H1 (cell line): ENCODE measurements around the gene KCTD11. TPM values are rescaled to one million over a fixed set of nuclear protein-coding genes. Genes with fewer than 3 reads are reported as not detected.

Source experiments
- BACH1 ChIP-seq: IDR thresholded peaks from 2 replicates; pipeline ENCODE4 v1.6.1; 2012; ENCODE audit warnings: low read length, improper control_type of control experiment
- SRF ChIP-seq: IDR thresholded peaks from 2 replicates; pipeline ENCODE4 v1.6.1; 2011; ENCODE audit warnings: mild to moderate bottlenecking, low read depth, low read length, moderate library complexity
- polyA plus RNA-seq, 7 experiments: library from polyadenylated mRNA; depleted of rRNA in 3 of 7; stranded (reverse) in 5 of 7; unstranded in 2 of 7; fragments of >200 nt in 5 of 7; fragments of 200-250 nt in 2 of 7; gene quantifications; 1 replicate in 5 of 7; 2 replicates in 1 of 7; 4 replicates in 1 of 7; pipeline versions ENCODE4 v1.2.1 to v1.2.3, GENCODE V29; 2011 to 2013; ENCODE audit warnings: missing spikeins in 2 of 7, mixed read lengths in 2 of 7
- total RNA-seq: library from RNA; stranded (reverse); fragmentation: NEBNext Ultra II Directional; extraction: Animal tissue kit (Norgen Biotek cat#: 25700); gene quantifications from 2 replicates; pipeline ENCODE4 v1.2.1, GENCODE V29; 2021
- TF ChIP-seq, protein P1 (sequence below), 3 experiments: IDR thresholded peaks; 1 replicate in 2 of 3; 2 replicates in 1 of 3; pipeline versions ENCODE4 v1.5.1 to v1.6.1; 2011; ENCODE audit warnings: low read length in 3 of 3, mild to moderate bottlenecking in 3 of 3, inconsistent platforms in 2 of 3, low read depth in 1 of 3, moderate library complexity in 1 of 3; ENCODE audit not compliant: insufficient read depth in 1 of 3; ENCODE audit errors: control extremely low read depth in 1 of 3
- TF ChIP-seq, protein P2 (sequence below): IDR thresholded peaks from 2 replicates; pipeline ENCODE4 v1.6.1; 2012; ENCODE audit warnings: inconsistent platforms

KCTD11 gene
- total and polyA plus RNA-seq, 2 of the 8 experiments (the other 6 are each of a cell fraction or from before 2014, with no cell fraction given) = 8.6 to 9.2 TPM

DNA sequence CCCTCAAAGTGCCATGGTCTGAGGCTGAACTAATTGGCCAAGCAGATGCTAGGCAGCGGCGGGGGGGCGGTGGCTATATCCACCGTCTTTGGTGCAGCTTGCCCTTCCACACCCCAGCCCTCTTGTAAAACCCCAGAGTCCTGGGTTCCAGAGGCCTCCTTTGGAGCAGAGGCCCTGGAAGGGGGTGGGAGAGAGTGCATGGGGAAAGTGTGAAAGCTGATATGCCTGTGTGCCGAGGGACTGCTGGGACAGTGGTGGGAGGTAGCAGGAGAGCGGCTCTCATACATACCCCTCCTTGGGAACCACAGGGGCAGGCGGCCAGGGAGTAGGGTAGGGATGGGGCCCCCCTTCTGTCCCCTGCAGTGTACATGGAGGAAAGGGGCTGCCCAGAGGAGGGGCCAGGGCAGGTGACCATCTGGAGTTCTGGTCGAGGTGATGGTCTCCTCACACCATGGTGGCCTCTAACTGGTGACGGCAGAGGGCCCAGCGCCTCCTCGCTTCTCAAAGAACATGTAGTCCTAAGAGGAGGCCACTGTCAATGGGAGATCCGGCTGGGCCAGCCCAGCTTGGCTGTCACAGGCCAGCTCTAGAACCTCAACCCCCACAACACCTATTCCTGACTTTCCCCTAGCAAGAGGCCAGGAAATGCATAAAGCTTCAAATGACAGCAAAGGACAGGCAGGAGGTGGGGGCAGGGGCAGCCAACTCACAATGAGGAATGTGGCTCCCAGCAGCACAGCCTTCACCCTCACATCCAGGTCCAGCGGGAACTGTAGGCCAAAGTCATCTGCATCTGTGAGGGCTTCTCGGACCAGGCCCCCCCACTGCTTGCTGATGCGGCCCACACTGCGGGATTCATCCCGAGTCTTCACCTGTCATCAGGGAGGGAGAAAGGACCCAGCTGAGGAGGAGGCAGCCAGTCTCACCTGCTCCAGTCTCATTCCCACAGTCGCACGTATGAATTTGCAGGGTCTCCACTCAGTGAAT, 38.3 kb downstream of the KCTD11 start (continued):
- TF ChIP-seq, protein P1, sequence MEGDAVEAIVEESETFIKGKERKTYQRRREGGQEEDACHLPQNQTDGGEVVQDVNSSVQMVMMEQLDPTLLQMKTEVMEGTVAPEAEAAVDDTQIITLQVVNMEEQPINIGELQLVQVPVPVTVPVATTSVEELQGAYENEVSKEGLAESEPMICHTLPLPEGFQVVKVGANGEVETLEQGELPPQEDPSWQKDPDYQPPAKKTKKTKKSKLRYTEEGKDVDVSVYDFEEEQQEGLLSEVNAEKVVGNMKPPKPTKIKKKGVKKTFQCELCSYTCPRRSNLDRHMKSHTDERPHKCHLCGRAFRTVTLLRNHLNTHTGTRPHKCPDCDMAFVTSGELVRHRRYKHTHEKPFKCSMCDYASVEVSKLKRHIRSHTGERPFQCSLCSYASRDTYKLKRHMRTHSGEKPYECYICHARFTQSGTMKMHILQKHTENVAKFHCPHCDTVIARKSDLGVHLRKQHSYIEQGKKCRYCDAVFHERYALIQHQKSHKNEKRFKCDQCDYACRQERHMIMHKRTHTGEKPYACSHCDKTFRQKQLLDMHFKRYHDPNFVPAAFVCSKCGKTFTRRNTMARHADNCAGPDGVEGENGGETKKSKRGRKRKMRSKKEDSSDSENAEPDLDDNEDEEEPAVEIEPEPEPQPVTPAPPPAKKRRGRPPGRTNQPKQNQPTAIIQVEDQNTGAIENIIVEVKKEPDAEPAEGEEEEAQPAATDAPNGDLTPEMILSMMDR (IDR thresholded peaks at IDR 0.05; ENCODE audit: control extremely low read depth in 1 of 3, insufficient read depth in 1 of 3, low read depth in 1 of 3, low read length in 3 of 3) = no peak
- TF ChIP-seq, protein P2, sequence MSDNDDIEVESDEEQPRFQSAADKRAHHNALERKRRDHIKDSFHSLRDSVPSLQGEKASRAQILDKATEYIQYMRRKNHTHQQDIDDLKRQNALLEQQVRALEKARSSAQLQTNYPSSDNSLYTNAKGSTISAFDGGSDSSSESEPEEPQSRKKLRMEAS = no peak
- TF ChIP-seq BACH1 = no peak
- TF ChIP-seq SRF = no peak
- TF ChIP-seq, all 59 proteins: peak for 0
